Natural killer cell (primary cell): ENCODE data around the gene ACO1. TPM values are rescaled to one million over a fixed set of nuclear protein-coding genes. Genes with fewer than 3 reads are reported as not detected.
A peak's percentile ranks its signal among the peaks of the same experiment; 100 is the strongest.

Experiments used
- ATAC-seq, 3 donors: fragments of 150-1000 bp in 2 of 3; fragments of 200-7000 bp in 1 of 3; cut with Tn5 transposase; 1 replicate in 1 of 3; 2 replicates in 2 of 3; pipeline ENCODE4 v1.10.0; 2021; ENCODE audit warnings: mild to moderate bottlenecking in 2 of 3, moderate library complexity in 2 of 3
- DNase-seq, 2 donors: peaks; one replicate each; pipeline versions ENCODE4 v3.0.0 to v3.0.0-alpha.2; 2013 to 2021; ENCODE audit warnings: mixed read lengths in 1 of 2
- H3K27ac ChIP-seq: one replicate; pipeline ENCODE4 v1.5.1; 2013; ENCODE audit warnings: mild to moderate bottlenecking, low read length
- H3K27me3 ChIP-seq: one replicate; pipeline ENCODE4 v1.6.1; 2013; ENCODE audit warnings: low read length; ENCODE audit not compliant: control insufficient read depth, insufficient read depth
- H3K36me3 ChIP-seq: one replicate; pipeline ENCODE4 v1.6.1; 2013; ENCODE audit warnings: low read length; ENCODE audit not compliant: control insufficient read depth, insufficient read depth
- H3K4me1 ChIP-seq: one replicate; pipeline ENCODE4 v1.6.1; 2013; ENCODE audit warnings: low read length; ENCODE audit not compliant: control insufficient read depth, insufficient read depth
- H3K4me3 ChIP-seq: one replicate; pipeline ENCODE4 v1.5.1; 2013; ENCODE audit warnings: low read length
- H3K9me3 ChIP-seq: one replicate; pipeline ENCODE4 v1.6.1; 2013; ENCODE audit warnings: low read length; ENCODE audit not compliant: control insufficient read depth, insufficient read depth
- H3K27ac Mint-ChIP-seq, 2 donors: one replicate each; pipeline ENCODE4 v1.8.0; 2022; ENCODE audit warnings: mild to moderate bottlenecking in 2 of 2, mixed read lengths in 2 of 2, moderate library complexity in 1 of 2
- H3K27me3 Mint-ChIP-seq, 2 donors: one replicate each; pipeline ENCODE4 v1.8.0; 2022; ENCODE audit warnings: low read depth in 2 of 2, mixed read lengths in 2 of 2
- H3K36me3 Mint-ChIP-seq: one replicate; pipeline ENCODE4 v1.8.0; 2022; ENCODE audit warnings: mixed read lengths
- H3K4me1 Mint-ChIP-seq, 2 donors: one replicate each; pipeline ENCODE4 v1.8.0; 2022; ENCODE audit warnings: mixed read lengths in 2 of 2
- H3K4me3 Mint-ChIP-seq: one replicate; pipeline ENCODE4 v1.8.0; 2022; ENCODE audit warnings: mild to moderate bottlenecking, moderate library complexity, mixed read lengths
- H3K9me3 Mint-ChIP-seq, 2 donors: one replicate each; pipeline ENCODE4 v1.8.0; 2022; ENCODE audit warnings: mixed read lengths in 2 of 2
- CTCF ChIP-seq: fragments of 200-600 bp; IDR thresholded peaks from one replicate; pipeline ENCODE4 v1.8.0; 2022; ENCODE audit warnings: antibody characterized with exemption
- WGBS: methylation state at CpG from one replicate; pipeline ENCODE4 v1.1.7; 2013; ENCODE audit warnings: missing lambda C conversion rate; ENCODE audit not compliant: insufficient coverage; 5-methylcytosine and 5-hydroxymethylcytosine counted together
- intact Hi-C: fragments of 100-400 bp; cut with micrococcal nuclease; formaldehyde crosslinking; loops from one replicate; pipeline ENCODE4 v1.14.2; 2022
- total RNA-seq, 4 donors: library from RNA; stranded (reverse); fragments of 120-200 nt in 1 of 4; gene quantifications; one replicate each; pipeline versions ENCODE4 v1.2.3 to v1.2.4, GENCODE V29; 2013 to 2022

The ACO1 gene
- total RNA-seq, 3 donors from 2014 or later (not counting 1 experiment from before 2014, with no cell fraction given): 5.8 to 7.4 (median 6.9) TPM

GRCh38 chr9:32487981-32488380, 103.5 kb downstream of the ACO1 start:
- intact Hi-C loops: loop anchor here (10.0 kb wide), 1 partner anchor 93 kb away; no protein-coding TSS in a partner anchor
- peaks cover 43% of the 10 kb centered on the region for H3K36me3 Mint-ChIP-seq

GRCh38 chr9:32490601-32491000, 106.2 kb downstream of the ACO1 start:
- Histone ChIP-seq H3K36me3 (peaks cover 44% of the 10 kb centered on the region), H3K9me3 (no peaks in the 10 kb centered on the region), H3K4me1 (no peaks in the 10 kb centered on the region), H3K27ac (no peak overlapping the region), H3K27me3 (no peaks in the 10 kb centered on the region), H3K4me3 (no peak overlapping the region)
- DNase-seq (no peak), ATAC-seq (no peak)
- H3K27me3 Mint-ChIP-seq: no peaks in the 10 kb centered on the region
- no peaks in the 10 kb centered on the region for H3K9me3 Mint-ChIP-seq
- intact Hi-C loops: no loop called here
- TF ChIP-seq CTCF: no peak
- H3K27ac Mint-ChIP-seq: no peak overlapping the region
- H3K4me1 Mint-ChIP-seq: no peaks in the 10 kb centered on the region
- H3K4me3 Mint-ChIP-seq: no peak overlapping the region
- peaks cover 26% of the 10 kb centered on the region for H3K36me3 Mint-ChIP-seq
- WGBS: 95% methylated on average over 3 of the region's 3 CpGs

More at GRCh38 chr9:32487981-32488380, 103.5 kb downstream of the ACO1 start:
- H3K9me3 Mint-ChIP-seq: no peaks in the 10 kb centered on the region
- no peak overlapping the region for H3K4me3 ChIP-seq
- no peak for DNase-seq
- peak overlapping the region in 1 of 2 donors; percentile 37 for H3K27ac Mint-ChIP-seq
- H3K36me3 ChIP-seq: peaks cover 66% of the 10 kb centered on the region
- TF ChIP-seq CTCF: no peak
- H3K27me3 ChIP-seq: no peaks in the 10 kb centered on the region
- no peak overlapping the region for H3K4me3 Mint-ChIP-seq
- H3K9me3 ChIP-seq: no peaks in the 10 kb centered on the region
- H3K27me3 Mint-ChIP-seq: no peaks in the 10 kb centered on the region
- H3K4me1 Mint-ChIP-seq: no peaks in the 10 kb centered on the region
- no peaks in the 10 kb centered on the region for H3K4me1 ChIP-seq
- WGBS: 100% methylated on average over 3 of the region's 3 CpGs
- H3K27ac ChIP-seq: no peak overlapping the region
- no peak for ATAC-seq

- no peaks in the 10 kb centered on the region for H3K9me3 ChIP-seq
- H3K4me1 Mint-ChIP-seq: peaks cover 11 to 12% of the 10 kb centered on the region in 2 donors
- ATAC-seq (no peak), DNase-seq (no peak)
- no peak for TF ChIP-seq CTCF
- peak overlapping the region; percentile 10 to 42 for H3K27ac Mint-ChIP-seq
- no peaks in the 10 kb centered on the region for H3K9me3 Mint-ChIP-seq
- no peaks in the 10 kb centered on the region for H3K27me3 ChIP-seq
- peaks cover 6% of the 10 kb centered on the region for H3K36me3 Mint-ChIP-seq
- no peak overlapping the region for H3K27ac ChIP-seq
- H3K4me1 ChIP-seq: no peaks in the 10 kb centered on the region
- H3K36me3 ChIP-seq: peaks cover 27% of the 10 kb centered on the region
- no peak overlapping the region for H3K4me3 ChIP-seq
- no peak overlapping the region for H3K4me3 Mint-ChIP-seq
- intact Hi-C loops: no loop called here
- no peaks in the 10 kb centered on the region for H3K27me3 Mint-ChIP-seq
Observed at GRCh38 chr9:32497921-32498320, 113.5 kb downstream of the ACO1 start.

GRCh38 chr9:32500768-32501167, 116.3 kb downstream of the ACO1 start:
- DNase-seq: no peak
- Mint-ChIP-seq H3K4me1 (peaks cover 17% of the 10 kb centered on the region in 2 donors), H3K36me3 (peaks cover 6% of the 10 kb centered on the region), H3K27ac (no peak overlapping the region), H3K4me3 (no peak overlapping the region), H3K27me3 (no peaks in the 10 kb centered on the region), H3K9me3 (no peaks in the 10 kb centered on the region)
- Histone ChIP-seq H3K36me3 (peaks cover 27% of the 10 kb centered on the region), H3K27ac (no peak overlapping the region), H3K4me3 (no peak overlapping the region), H3K27me3 (no peaks in the 10 kb centered on the region), H3K9me3 (no peaks in the 10 kb centered on the region), H3K4me1 (no peaks in the 10 kb centered on the region)
- intact Hi-C loops: no loop called here
- no peak for ATAC-seq
- WGBS: 88% methylated on average over 2 of the region's 2 CpGs
- no peak for TF ChIP-seq CTCF
